Endothelial cell of umbilical vein (primary cell): ENCODE measurements around the gene RTN4RL1. TPM values are rescaled to one million over a fixed set of nuclear protein-coding genes. Genes with fewer than 3 reads are reported as not detected.

Experiments used
- BruUV-seq: library from RNA; stranded (reverse); fragments of 400-500 nt; replicated peaks from 2 replicates; lab custom pipeline; 2021; lab: Mats Ljungman, UMichigan
- CTCF ChIA-PET: fragments of 300-600, 350-600 bp; sonication (Branson Sonifier 250); formaldehyde crosslinking; loops from one replicate; lab custom pipeline; 2021; ENCODE audit warnings: antibody characterized with exemption, inconsistent platforms; lab: Charles Lee
- POLR2A ChIA-PET: fragments of 300-600, 350-600 bp; sonication (Branson Sonifier 250); formaldehyde crosslinking; loops from one replicate; lab custom pipeline; 2021; ENCODE audit warnings: antibody characterized with exemption, inconsistent platforms; lab: Charles Lee
- DNase-seq: peaks from one replicate; pipeline ENCODE4 v3.0.0-alpha.2; 2011; ENCODE audit warnings: low read depth, low spot score
- FAIRE-seq: peaks from 2 replicates; lab custom pipeline; 2011; peaks lifted over from hg19 to GRCh38; lab: Jason Lieb, UNC
- H2AFZ ChIP-seq: 2 replicates; pipeline ENCODE4 v1.6.0; 2012; ENCODE audit warnings: low read depth, low read length, control low read depth, inconsistent platforms
- H3K27ac ChIP-seq: 2 replicates; pipeline ENCODE4 v1.5.1; 2011; ENCODE audit warnings: low read depth, mild to moderate bottlenecking, control low read depth, low read length, moderate library complexity; ENCODE audit not compliant: insufficient read depth
- H3K27me3 ChIP-seq, 2 experiments: 2 replicates each; pipeline versions ENCODE4 v1.6.0 to v1.6.1; 2011; ENCODE audit warnings: low read length in 2 of 2, mixed read lengths in 1 of 2; ENCODE audit not compliant: control insufficient read depth in 2 of 2, insufficient read depth in 2 of 2
- H3K36me3 ChIP-seq, 2 experiments: 2 replicates in 1 of 2; 3 replicates in 1 of 2; pipeline ENCODE4 v1.5.1; 2011; ENCODE audit warnings: low read length in 2 of 2, mild to moderate bottlenecking in 1 of 2, moderate library complexity in 1 of 2; ENCODE audit not compliant: control insufficient read depth in 2 of 2, insufficient read depth in 2 of 2; ENCODE audit errors: extremely low read depth in 1 of 2
- H3K4me1 ChIP-seq: 3 replicates; pipeline ENCODE4 v1.5.1; 2011; ENCODE audit warnings: mild to moderate bottlenecking, low read length; ENCODE audit not compliant: control insufficient read depth, insufficient read depth; ENCODE audit errors: extremely low read depth
- H3K4me2 ChIP-seq: 2 replicates; pipeline ENCODE4 v1.6.1; 2011; ENCODE audit warnings: low read length, control low read depth, mixed read lengths; ENCODE audit not compliant: insufficient read depth
- H3K4me3 ChIP-seq, 3 experiments: fragments of 200-600 bp in 1 of 3; sonication (generic), shearing (Covaris generic) in 1 of 3; replicated peaks in 1 of 3; 2 replicates each; pipeline ENCODE4 v1.5.1; 2011 to 2016; ENCODE audit warnings: control low read depth in 3 of 3, low read length in 3 of 3, mild to moderate bottlenecking in 2 of 3, inconsistent platforms in 1 of 3, low read depth in 1 of 3, moderate library complexity in 1 of 3; ENCODE audit not compliant: insufficient read depth in 1 of 3
- H3K79me2 ChIP-seq: 2 replicates; pipeline ENCODE4 v1.6.0; 2012; ENCODE audit warnings: low read length, inconsistent platforms; ENCODE audit not compliant: control insufficient read depth, insufficient read depth
- H3K9ac ChIP-seq: replicated peaks from 2 replicates; pipeline ENCODE3; 2011; ENCODE audit warnings: low read length, control low read depth; ENCODE audit not compliant: insufficient read depth; ENCODE audit errors: extremely low read depth
- H3K9me1 ChIP-seq: replicated peaks from 3 replicates; pipeline ENCODE4 v1.6.0; 2011; ENCODE audit warnings: mild to moderate bottlenecking, low read length; ENCODE audit not compliant: control insufficient read depth, insufficient read depth; ENCODE audit errors: extremely low read depth
- H3K9me3 ChIP-seq: replicated peaks from 2 replicates; pipeline ENCODE4 v1.5.1; 2012; ENCODE audit warnings: low read length, inconsistent platforms; ENCODE audit not compliant: control insufficient read depth, insufficient read depth
- H4K20me1 ChIP-seq: replicated peaks from 2 replicates; pipeline ENCODE3; 2011; ENCODE audit warnings: mild to moderate bottlenecking, low read length; ENCODE audit not compliant: control insufficient read depth, insufficient read depth; ENCODE audit errors: extremely low read depth
- EZH2 ChIP-seq: IDR thresholded peaks from 2 replicates; pipeline ENCODE4 v1.6.1; 2012; ENCODE audit warnings: borderline replicate concordance, low read depth, mild to moderate bottlenecking, moderate library complexity, low read length, inconsistent platforms; ENCODE audit not compliant: severe bottlenecking
- FOS ChIP-seq: IDR thresholded peaks from 2 replicates; pipeline ENCODE4 v1.6.1; 2011; ENCODE audit warnings: mild to moderate bottlenecking, low read length, moderate library complexity, borderline replicate concordance; ENCODE audit not compliant: insufficient read depth
- GATA2 ChIP-seq: IDR thresholded peaks from 2 replicates; pipeline ENCODE4 v1.7.0; 2011; ENCODE audit warnings: low read depth, mild to moderate bottlenecking, moderate library complexity, mixed read lengths, low read length; ENCODE audit not compliant: insufficient read length, insufficient read depth
- JUN ChIP-seq: IDR thresholded peaks from 2 replicates; pipeline ENCODE4 v1.6.1; 2011; ENCODE audit warnings: borderline replicate concordance, low read depth; ENCODE audit not compliant: insufficient read length, insufficient read depth
- MAX ChIP-seq: IDR thresholded peaks from 2 replicates; pipeline ENCODE4 v1.6.1; 2011; ENCODE audit not compliant: insufficient read depth, insufficient read length
- MYC ChIP-seq: IDR thresholded peaks from one replicate; pipeline ENCODE4 v1.6.1; 2011; ENCODE audit warnings: mild to moderate bottlenecking, low read depth, low read length
- POLR2A ChIP-seq: IDR thresholded peaks from 2 replicates; pipeline ENCODE4 v1.6.1; 2012; ENCODE audit warnings: low read depth, mild to moderate bottlenecking, control low read depth, low read length
- POLR2AphosphoS5 ChIP-seq: IDR thresholded peaks from 2 replicates; pipeline ENCODE4 v1.6.1; 2012; ENCODE audit warnings: low read depth, mild to moderate bottlenecking, control low read depth, low read length, moderate library complexity; ENCODE audit not compliant: insufficient read depth
- dilution Hi-C: fragments of 300-500 bp; cut with MboI; formaldehyde crosslinking; loops from one replicate; pipeline ENCODE4 v1.15.0; 2019; ENCODE audit warnings: low sequenced_read_pairs; ENCODE audit not compliant: extremely low pct_ligation_motif_present
- intact Hi-C: fragments of 100-400 bp; cut with micrococcal nuclease; formaldehyde crosslinking; loops from one replicate; pipeline ENCODE4 v1.10.0; 2022
- polyA plus RNA-seq, 4 experiments: library from polyadenylated mRNA; depleted of rRNA in 3 of 4; stranded (reverse) in 3 of 4; unstranded in 1 of 4; fragments of >200 nt; gene quantifications; 2 replicates each; pipeline versions ENCODE4 v1.2.1 to v1.2.3, GENCODE V29; 2011 to 2012; ENCODE audit warnings: missing spikeins in 1 of 4
- total RNA-seq: library from RNA; stranded (reverse); gene quantifications from 2 replicates; pipeline ENCODE4 v1.2.3, GENCODE V29; 2021
- TF ChIP-seq, protein P1 (sequence below), 2 donors: IDR thresholded peaks; 1 replicate in 1 of 2; 2 replicates in 1 of 2; pipeline ENCODE4 v1.5.1; 2011; ENCODE audit warnings: low read length in 2 of 2, mild to moderate bottlenecking in 2 of 2, moderate library complexity in 2 of 2, control low read depth in 1 of 2, inconsistent platforms in 1 of 2, low read depth in 1 of 2; ENCODE audit not compliant: insufficient read depth in 1 of 2; ENCODE audit errors: extremely low read depth in 1 of 2

The RTN4RL1 gene
- total and polyA plus RNA-seq, 2 donors (not counting 3 experiments of a cell fraction or from before 2014, with no cell fraction given) = 0.04 TPM; not detected in 1

GRCh38 chr17:2056206-2057174 lies 31.4 kb upstream of the RTN4RL1 start:
- dilution Hi-C loops = no loop called here
- no peak for TF ChIP-seq MYC
- no peak for TF ChIP-seq POLR2AphosphoS5
- no peak for TF ChIP-seq MAX
- no peak for TF ChIP-seq JUN
- TF ChIP-seq GATA2 = no peak
- no peak for TF ChIP-seq POLR2A
- TF ChIP-seq, protein P1, sequence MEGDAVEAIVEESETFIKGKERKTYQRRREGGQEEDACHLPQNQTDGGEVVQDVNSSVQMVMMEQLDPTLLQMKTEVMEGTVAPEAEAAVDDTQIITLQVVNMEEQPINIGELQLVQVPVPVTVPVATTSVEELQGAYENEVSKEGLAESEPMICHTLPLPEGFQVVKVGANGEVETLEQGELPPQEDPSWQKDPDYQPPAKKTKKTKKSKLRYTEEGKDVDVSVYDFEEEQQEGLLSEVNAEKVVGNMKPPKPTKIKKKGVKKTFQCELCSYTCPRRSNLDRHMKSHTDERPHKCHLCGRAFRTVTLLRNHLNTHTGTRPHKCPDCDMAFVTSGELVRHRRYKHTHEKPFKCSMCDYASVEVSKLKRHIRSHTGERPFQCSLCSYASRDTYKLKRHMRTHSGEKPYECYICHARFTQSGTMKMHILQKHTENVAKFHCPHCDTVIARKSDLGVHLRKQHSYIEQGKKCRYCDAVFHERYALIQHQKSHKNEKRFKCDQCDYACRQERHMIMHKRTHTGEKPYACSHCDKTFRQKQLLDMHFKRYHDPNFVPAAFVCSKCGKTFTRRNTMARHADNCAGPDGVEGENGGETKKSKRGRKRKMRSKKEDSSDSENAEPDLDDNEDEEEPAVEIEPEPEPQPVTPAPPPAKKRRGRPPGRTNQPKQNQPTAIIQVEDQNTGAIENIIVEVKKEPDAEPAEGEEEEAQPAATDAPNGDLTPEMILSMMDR (IDR thresholded peaks at IDR 0.05; ENCODE audit: extremely low read depth in 1 of 2, insufficient read depth in 1 of 2, low read depth in 1 of 2, low read length in 2 of 2) = no peak
- TF ChIP-seq EZH2 = no peak
- TF ChIP-seq FOS = no peak
- Histone ChIP-seq H3K9ac (peak overlapping the region; percentile 49), H3K36me3 (peaks cover 3 to 9% of the 10 kb centered on the region in 2 experiments), H3K4me3 (peak overlapping the region; percentile 37 to 72 (median 58)), H3K4me2 (peak overlapping the region; percentile 67), H3K27ac (peak overlapping the region; percentile 35), H4K20me1 (no peaks in the 10 kb centered on the region), H2AFZ (no peak overlapping the region), H3K9me1 (no peaks in the 10 kb centered on the region), H3K9me3 (no peaks in the 10 kb centered on the region), H3K4me1 (peaks cover 17% of the 10 kb centered on the region), H3K27me3 (peaks cover 2 to 8% of the 10 kb centered on the region in 2 experiments), H3K79me2 (peaks cover 24% of the 10 kb centered on the region)
- POLR2A ChIA-PET = no interaction called here
- BruUV-seq = TSS peak; percentile 28
- peak; percentile 37 for DNase-seq
- CTCF ChIA-PET = interaction anchor here (1.0 to 17.2 kb wide), 14 partner anchors 10 to 296 kb away, joined by 3 to 455 read pairs (median 20); partner anchors contain the start of gene TSR1
- FAIRE-seq = no peak
- intact Hi-C loops = no loop called here
